22Rv1 (cell line): ENCODE measurements around the gene CIB4.

Source experiments
- ZFX ChIP-seq: fragments of 450-650 bp; IDR thresholded peaks from 2 replicates; pipeline ENCODE4 v1.6.1; 2017; ENCODE audit warnings: antibody characterized with exemption, borderline replicate concordance
- TF ChIP-seq, protein P1 (sequence below): fragments of 450-650 bp; IDR thresholded peaks from 2 replicates; pipeline ENCODE4 v1.5.1; 2017; ENCODE audit warnings: mild to moderate bottlenecking

DNA sequence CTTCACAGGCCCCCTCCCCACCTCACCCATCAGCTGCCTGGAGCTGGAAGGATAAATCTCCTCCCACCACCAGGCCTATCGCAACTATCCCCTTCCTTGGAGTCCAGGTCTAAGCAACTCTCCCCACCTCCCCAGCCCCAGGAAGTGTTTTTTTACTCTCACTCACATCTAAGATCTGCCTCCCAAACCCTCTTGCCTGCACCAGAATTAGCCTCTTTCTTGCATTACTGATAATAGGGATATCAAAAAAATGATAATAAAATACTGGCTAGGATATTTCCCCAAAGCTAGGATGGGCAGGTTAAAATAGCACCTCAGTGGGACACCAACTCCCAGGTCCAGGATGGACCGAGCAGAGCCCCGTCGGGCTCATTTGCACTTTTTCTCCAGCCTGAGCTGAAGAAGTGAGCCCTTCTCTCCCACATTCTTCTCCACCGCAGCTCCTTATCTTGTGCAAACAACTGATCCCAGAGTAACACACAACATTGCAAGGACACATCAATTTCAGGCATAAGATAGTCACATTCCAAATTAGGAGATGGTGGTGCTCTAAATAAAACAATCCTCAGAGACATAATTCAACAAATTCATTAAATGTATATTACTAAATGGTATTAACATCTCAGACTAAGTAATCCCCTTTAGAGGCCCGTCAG, 17.7 kb upstream of the CIB4 start:
- TF ChIP-seq, protein P1, sequence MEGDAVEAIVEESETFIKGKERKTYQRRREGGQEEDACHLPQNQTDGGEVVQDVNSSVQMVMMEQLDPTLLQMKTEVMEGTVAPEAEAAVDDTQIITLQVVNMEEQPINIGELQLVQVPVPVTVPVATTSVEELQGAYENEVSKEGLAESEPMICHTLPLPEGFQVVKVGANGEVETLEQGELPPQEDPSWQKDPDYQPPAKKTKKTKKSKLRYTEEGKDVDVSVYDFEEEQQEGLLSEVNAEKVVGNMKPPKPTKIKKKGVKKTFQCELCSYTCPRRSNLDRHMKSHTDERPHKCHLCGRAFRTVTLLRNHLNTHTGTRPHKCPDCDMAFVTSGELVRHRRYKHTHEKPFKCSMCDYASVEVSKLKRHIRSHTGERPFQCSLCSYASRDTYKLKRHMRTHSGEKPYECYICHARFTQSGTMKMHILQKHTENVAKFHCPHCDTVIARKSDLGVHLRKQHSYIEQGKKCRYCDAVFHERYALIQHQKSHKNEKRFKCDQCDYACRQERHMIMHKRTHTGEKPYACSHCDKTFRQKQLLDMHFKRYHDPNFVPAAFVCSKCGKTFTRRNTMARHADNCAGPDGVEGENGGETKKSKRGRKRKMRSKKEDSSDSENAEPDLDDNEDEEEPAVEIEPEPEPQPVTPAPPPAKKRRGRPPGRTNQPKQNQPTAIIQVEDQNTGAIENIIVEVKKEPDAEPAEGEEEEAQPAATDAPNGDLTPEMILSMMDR = no peak
- TF ChIP-seq ZFX = no peak
